H1 (cell line): ENCODE measurements around the gene TMEM45A. TPM values are rescaled to one million over a fixed set of nuclear protein-coding genes. Genes with fewer than 3 reads are reported as not detected.
A peak's percentile ranks its signal among the peaks of the same experiment; 100 is the strongest.

Experiments
- BRCA1 ChIP-seq: IDR thresholded peaks from 2 replicates; pipeline ENCODE4 v1.6.1; 2012; ENCODE audit warnings: low read depth, low read length, improper control_type of control experiment
- CBX8 ChIP-seq: fragments of 300-800, 300-1000 bp; sonication (generic); IDR thresholded peaks from 2 replicates; pipeline ENCODE4 v1.7.1; 2016; ENCODE audit warnings: low read depth, low read length, borderline replicate concordance
- CEBPB ChIP-seq: IDR thresholded peaks from 2 replicates; pipeline ENCODE4 v1.6.1; 2012; ENCODE audit warnings: low read depth, low read length
- CHD2 ChIP-seq: IDR thresholded peaks from 2 replicates; pipeline ENCODE4 v1.6.1; 2012; ENCODE audit warnings: low read length, improper control_type of control experiment
- CREB1 ChIP-seq: IDR thresholded peaks from 2 replicates; pipeline ENCODE4 v1.6.1; 2012; ENCODE audit warnings: inconsistent platforms
- CTCF ChIP-seq, 3 experiments: IDR thresholded peaks; 1 replicate in 2 of 3; 2 replicates in 1 of 3; pipeline versions ENCODE4 v1.5.1 to v1.6.1; 2011; ENCODE audit warnings: low read length in 3 of 3, mild to moderate bottlenecking in 3 of 3, inconsistent platforms in 2 of 3, low read depth in 1 of 3, moderate library complexity in 1 of 3; ENCODE audit not compliant: insufficient read depth in 1 of 3; ENCODE audit errors: control extremely low read depth in 1 of 3
- FOSL1 ChIP-seq: IDR thresholded peaks from 2 replicates; pipeline ENCODE4 v1.6.1; 2011; ENCODE audit warnings: mild to moderate bottlenecking, low read depth, low read length, moderate library complexity; ENCODE audit not compliant: insufficient read depth
- HDAC2 ChIP-seq, 2 experiments: fragments of 300-600 bp in 1 of 2; sonication (generic) in 1 of 2; IDR thresholded peaks; 2 replicates each; pipeline ENCODE4 v1.6.1; 2011 to 2012; ENCODE audit warnings: low read depth in 2 of 2, low read length in 2 of 2, mild to moderate bottlenecking in 2 of 2, moderate library complexity in 2 of 2, borderline replicate concordance in 1 of 2, inconsistent platforms in 1 of 2
- JUN ChIP-seq: IDR thresholded peaks from 2 replicates; pipeline ENCODE4 v1.6.1; 2011; ENCODE audit warnings: low read depth, mild to moderate bottlenecking, improper control_type of control experiment, low read length
- KDM1A ChIP-seq: fragments of 200-600, 300-600 bp; sonication (generic); IDR thresholded peaks from 2 replicates; pipeline ENCODE4 v1.7.1; 2016; ENCODE audit warnings: mild to moderate bottlenecking, low read length, borderline replicate concordance
- KDM4A ChIP-seq: IDR thresholded peaks from one replicate; pipeline ENCODE4 v1.7.1; 2012; ENCODE audit warnings: low read depth, mild to moderate bottlenecking, moderate library complexity, low read length, inconsistent platforms; ENCODE audit not compliant: severe bottlenecking
- MAFK ChIP-seq: IDR thresholded peaks from 2 replicates; pipeline ENCODE4 v1.6.1; 2012; ENCODE audit warnings: low read depth, mild to moderate bottlenecking, improper control_type of control experiment, low read length
- RXRA ChIP-seq: IDR thresholded peaks from 2 replicates; pipeline ENCODE4 v1.6.1; 2011; ENCODE audit warnings: low read depth, mild to moderate bottlenecking, low read length, moderate library complexity; ENCODE audit not compliant: insufficient read depth
- SAP30 ChIP-seq: fragments of 300-600 bp; sonication (generic); IDR thresholded peaks from 2 replicates; pipeline ENCODE4 v1.7.1; 2012; ENCODE audit warnings: low read length, moderate library complexity, mild to moderate bottlenecking, inconsistent platforms; ENCODE audit not compliant: insufficient read depth, insufficient replicate concordance
- SIN3A ChIP-seq, 2 experiments: IDR thresholded peaks in 1 of 2; conservative IDR thresholded peaks in 1 of 2; 2 replicates each; pipeline ENCODE4 v1.6.1; 2011 to 2012; ENCODE audit warnings: low read length in 2 of 2, improper control_type of control experiment in 1 of 2, low read depth in 1 of 2, mild to moderate bottlenecking in 1 of 2
- SIRT6 ChIP-seq: IDR thresholded peaks from one replicate; pipeline ENCODE4 v1.7.1; 2012; ENCODE audit warnings: low read length, inconsistent platforms
- SIX5 ChIP-seq: IDR thresholded peaks from 2 replicates; pipeline ENCODE4 v1.6.1; 2011; ENCODE audit warnings: mild to moderate bottlenecking, low read depth, low read length
- SRF ChIP-seq: IDR thresholded peaks from 2 replicates; pipeline ENCODE4 v1.6.1; 2011; ENCODE audit warnings: mild to moderate bottlenecking, low read depth, low read length, moderate library complexity
- SUZ12 ChIP-seq: fragments of 200-600 bp; sonication (generic); IDR thresholded peaks from 2 replicates; pipeline ENCODE4 v1.6.1; 2012; ENCODE audit warnings: mild to moderate bottlenecking, inconsistent platforms, low read length, moderate library complexity, mixed read lengths
- YY1 ChIP-seq: IDR thresholded peaks from 2 replicates; pipeline ENCODE4 v1.6.1; 2011; ENCODE audit warnings: low read depth, mild to moderate bottlenecking, low read length
- polyA plus RNA-seq, 7 experiments: library from polyadenylated mRNA; depleted of rRNA in 3 of 7; stranded (reverse) in 5 of 7; unstranded in 2 of 7; fragments of >200 nt in 5 of 7; fragments of 200-250 nt in 2 of 7; gene quantifications; 1 replicate in 5 of 7; 2 replicates in 1 of 7; 4 replicates in 1 of 7; pipeline versions ENCODE4 v1.2.1 to v1.2.3, GENCODE V29; 2011 to 2013; ENCODE audit warnings: missing spikeins in 2 of 7, mixed read lengths in 2 of 7
- total RNA-seq: library from RNA; stranded (reverse); fragmentation: NEBNext Ultra II Directional; extraction: Animal tissue kit (Norgen Biotek cat#: 25700); gene quantifications from 2 replicates; pipeline ENCODE4 v1.2.1, GENCODE V29; 2021
- TF ChIP-seq, protein P1 (sequence below): IDR thresholded peaks from 2 replicates; pipeline ENCODE4 v1.6.1; 2012; ENCODE audit warnings: inconsistent platforms

Gene TMEM45A
- total and polyA plus RNA-seq, 2 of the 8 experiments (the other 6 are each of a cell fraction or from before 2014, with no cell fraction given) = 12.9 to 14.2 TPM

DNA sequence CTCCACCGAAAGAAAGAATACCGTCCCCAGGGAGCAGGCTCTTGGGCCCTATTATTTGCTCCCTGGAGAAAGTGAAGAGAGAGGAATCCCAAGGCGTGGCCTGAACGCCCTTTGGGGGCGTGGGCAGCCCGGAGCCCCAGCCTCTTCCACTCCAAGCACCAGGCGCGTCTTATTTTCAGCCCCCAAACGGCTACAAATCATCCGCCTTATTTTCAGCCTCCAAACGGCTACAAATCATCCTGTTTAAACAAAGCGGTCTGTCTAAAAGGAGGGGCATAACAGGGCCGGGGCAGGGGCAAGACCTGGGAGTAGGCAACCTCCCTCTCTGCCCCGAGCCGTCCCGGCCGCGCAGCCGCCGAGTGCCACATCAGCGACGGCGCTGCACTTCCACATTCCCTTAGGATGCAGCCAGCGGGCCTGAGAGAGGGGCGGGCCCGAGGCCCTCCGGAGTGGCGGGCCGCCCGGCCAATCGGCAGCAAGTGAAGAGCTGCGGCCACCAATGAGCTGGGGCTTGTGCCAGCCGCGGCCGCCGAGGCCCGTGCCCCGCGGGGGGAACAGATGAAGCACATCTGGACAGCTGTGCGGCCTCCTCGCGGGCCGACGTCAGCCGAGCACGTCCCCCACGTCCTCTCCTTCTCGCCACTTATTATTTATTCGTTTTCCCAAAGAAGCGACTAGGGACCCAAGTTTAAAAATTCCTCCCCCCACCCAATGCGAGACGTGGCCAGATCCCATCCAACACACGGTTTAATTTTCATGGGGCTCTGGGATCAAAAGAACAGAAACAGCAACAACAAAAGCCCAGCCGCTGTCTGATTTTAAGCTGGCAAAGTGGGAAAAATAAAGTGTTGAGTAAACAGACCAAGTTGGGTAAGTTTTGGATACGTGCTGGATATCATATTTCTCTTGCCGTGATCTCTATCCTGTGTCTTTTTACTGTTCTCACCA lies at the start of gene TMEM45A (continued):
- no peak for TF ChIP-seq CTCF (IDR thresholded peaks at IDR 0.05; ENCODE audit: control extremely low read depth in 1 of 3, insufficient read depth in 1 of 3, low read depth in 1 of 3, low read length in 3 of 3)
- no peak for TF ChIP-seq FOSL1
- no peak for TF ChIP-seq SIRT6
- TF ChIP-seq KDM1A = no peak
- no peak for TF ChIP-seq SRF
- TF ChIP-seq SIN3A (conservative IDR thresholded peaks at IDR 0.05 in 1 of 2, IDR thresholded peaks at IDR 0.05 in 1 of 2; ENCODE audit: low read depth in 1 of 2, low read length in 2 of 2) = no peak
- no peak; the same call in none of the 2 replicates for TF ChIP-seq CREB1
- TF ChIP-seq BRCA1 = no peak
- TF ChIP-seq SIX5 = no peak
- no peak for TF ChIP-seq CEBPB
- peak; percentile 3; the same call in 1 of the 2 replicates for TF ChIP-seq YY1
- TF ChIP-seq KDM4A = peak; percentile 49
- TF ChIP-seq SAP30 = no peak
- no peak for TF ChIP-seq RXRA
- no peak; a peak in 1 of 4 replicates for TF ChIP-seq HDAC2 (IDR thresholded peaks at IDR 0.05; ENCODE audit: borderline replicate concordance in 1 of 2, low read depth in 2 of 2, low read length in 2 of 2)
- TF ChIP-seq CHD2 = peak; percentile 95
- no peak for TF ChIP-seq CBX8
- TF ChIP-seq JUN = no peak
- no peak for TF ChIP-seq MAFK
- TF ChIP-seq, protein P1, sequence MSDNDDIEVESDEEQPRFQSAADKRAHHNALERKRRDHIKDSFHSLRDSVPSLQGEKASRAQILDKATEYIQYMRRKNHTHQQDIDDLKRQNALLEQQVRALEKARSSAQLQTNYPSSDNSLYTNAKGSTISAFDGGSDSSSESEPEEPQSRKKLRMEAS = peak; percentile 48; the same call in 1 of the 2 replicates
- TF ChIP-seq SUZ12 = no peak
